ENCODE measurements around the gene CAPN2. TPM values are rescaled to one million over a fixed set of nuclear protein-coding genes. Genes with fewer than 3 reads are reported as not detected.

CAPN2 gene
- total RNA-seq, 1 donor from 2014 or later = 178 TPM

DNA sequence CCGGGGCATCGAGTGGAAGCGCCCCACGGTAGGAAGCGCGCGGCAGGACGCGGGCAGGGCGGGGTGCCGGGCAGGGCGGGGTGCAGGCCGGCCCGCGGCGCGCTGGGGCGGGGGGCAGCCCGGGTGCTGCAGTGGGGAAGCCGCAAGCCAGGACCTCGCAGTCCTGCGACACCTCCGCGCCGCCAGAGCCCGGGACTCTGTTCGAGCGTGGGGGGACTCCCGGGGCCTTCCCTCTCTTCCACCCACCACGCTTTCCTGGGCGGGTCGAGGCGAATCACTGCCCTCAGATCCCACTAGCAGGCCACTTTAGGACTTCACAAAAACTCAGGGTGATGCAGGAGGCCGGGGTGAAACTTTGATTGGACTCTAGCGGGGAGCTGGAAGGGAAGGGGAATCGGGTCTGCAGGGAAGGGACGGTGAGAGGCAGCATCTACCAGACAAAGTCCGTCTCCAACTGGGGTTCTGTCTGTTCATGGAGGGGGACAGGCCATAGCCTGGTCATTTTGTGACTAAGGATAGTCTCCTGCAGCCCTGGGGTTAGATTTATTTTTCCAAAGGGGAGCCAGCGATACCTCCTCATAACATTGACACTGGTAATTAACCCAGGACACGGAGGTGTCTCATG is 623 bp downstream of the CAPN2 start:
- TF ChIP-seq, protein P1, sequence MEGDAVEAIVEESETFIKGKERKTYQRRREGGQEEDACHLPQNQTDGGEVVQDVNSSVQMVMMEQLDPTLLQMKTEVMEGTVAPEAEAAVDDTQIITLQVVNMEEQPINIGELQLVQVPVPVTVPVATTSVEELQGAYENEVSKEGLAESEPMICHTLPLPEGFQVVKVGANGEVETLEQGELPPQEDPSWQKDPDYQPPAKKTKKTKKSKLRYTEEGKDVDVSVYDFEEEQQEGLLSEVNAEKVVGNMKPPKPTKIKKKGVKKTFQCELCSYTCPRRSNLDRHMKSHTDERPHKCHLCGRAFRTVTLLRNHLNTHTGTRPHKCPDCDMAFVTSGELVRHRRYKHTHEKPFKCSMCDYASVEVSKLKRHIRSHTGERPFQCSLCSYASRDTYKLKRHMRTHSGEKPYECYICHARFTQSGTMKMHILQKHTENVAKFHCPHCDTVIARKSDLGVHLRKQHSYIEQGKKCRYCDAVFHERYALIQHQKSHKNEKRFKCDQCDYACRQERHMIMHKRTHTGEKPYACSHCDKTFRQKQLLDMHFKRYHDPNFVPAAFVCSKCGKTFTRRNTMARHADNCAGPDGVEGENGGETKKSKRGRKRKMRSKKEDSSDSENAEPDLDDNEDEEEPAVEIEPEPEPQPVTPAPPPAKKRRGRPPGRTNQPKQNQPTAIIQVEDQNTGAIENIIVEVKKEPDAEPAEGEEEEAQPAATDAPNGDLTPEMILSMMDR (IDR thresholded peaks at IDR 0.05) = no peak
- peaks cover 6 to 8% of the 10 kb centered on the region in 2 donors for H3K36me3 ChIP-seq
- peaks cover 14 to 38% of the 10 kb centered on the region in 2 donors for H3K4me1 ChIP-seq
- H3K27me3 ChIP-seq = no peaks in the 10 kb centered on the region
- peak overlapping the region; percentile 74 to 96 for H3K4me3 ChIP-seq
- no peak for DNase-seq (ENCODE audit: low spot score in 2 of 2)
- intact Hi-C loops (cut with DNase I) = loop anchor here (1.0 to 10.0 kb wide), 4 partner anchors 36 to 722 kb away; partner anchors contain the start of genes DEGS1, TP53BP2 and WDR26
- no peaks in the 10 kb centered on the region for H3K9me3 ChIP-seq
- H3K27ac ChIP-seq = peak overlapping the region; percentile 89 to 95

DNA sequence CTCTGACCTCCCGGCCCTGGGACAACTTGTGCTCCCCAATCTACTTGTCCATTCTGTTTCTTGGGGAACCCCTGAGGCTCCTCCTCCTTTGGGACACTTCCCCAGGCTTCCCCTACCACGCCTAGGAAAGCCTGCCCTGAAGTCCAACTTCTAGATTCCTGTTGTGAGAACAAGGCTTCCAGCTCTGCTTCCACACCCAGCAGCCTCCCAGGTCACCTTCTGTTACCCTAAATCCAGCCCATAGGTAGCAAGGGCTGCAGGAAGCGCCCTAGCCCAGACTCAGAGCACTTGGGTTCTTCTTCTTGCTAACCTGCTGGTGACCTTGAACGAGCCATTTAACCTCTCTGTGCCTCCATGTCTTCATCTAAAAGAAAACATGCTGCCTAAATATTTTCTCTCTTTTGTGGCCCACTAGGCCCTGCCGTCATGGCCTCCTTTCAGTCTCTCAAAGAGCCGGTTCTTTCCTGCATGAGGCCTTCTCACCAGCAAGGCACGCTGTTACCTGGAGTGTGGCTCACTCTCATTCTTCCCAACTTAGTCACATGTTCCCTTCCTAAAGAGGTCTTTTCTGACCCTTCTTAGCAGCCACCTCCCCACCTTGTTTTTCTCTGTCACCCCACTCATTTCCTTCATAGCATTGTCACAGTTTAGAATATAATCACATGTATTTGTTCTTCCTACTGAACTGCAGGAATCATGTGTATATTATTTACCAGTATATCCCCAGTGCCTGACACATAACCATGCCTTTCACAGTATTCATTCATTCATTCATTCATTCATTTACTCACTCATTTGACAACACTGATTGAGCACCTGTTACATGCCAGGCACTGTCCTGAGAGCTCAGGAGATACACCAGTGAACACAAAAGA is 1.4 kb downstream of the CAPN2 start:
- TF ChIP-seq, protein P1 (IDR thresholded peaks at IDR 0.05) = no peak
- H3K4me3 ChIP-seq = peak overlapping the region; percentile 74 to 96
- peak overlapping the region; percentile 89 to 95 for H3K27ac ChIP-seq
- H3K9me3 ChIP-seq = no peaks in the 10 kb centered on the region
- H3K36me3 ChIP-seq = peaks cover 15 to 16% of the 10 kb centered on the region in 2 donors
- H3K27me3 ChIP-seq = no peaks in the 10 kb centered on the region
- intact Hi-C loops (cut with DNase I) = loop anchor here (5.0 to 10.0 kb wide), 3 partner anchors 134 to 721 kb away; partner anchors contain the start of genes DEGS1, TP53BP2 and WDR26
- no peak for DNase-seq (ENCODE audit: low spot score in 2 of 2)
- H3K4me1 ChIP-seq = peaks cover 14 to 36% of the 10 kb centered on the region in 2 donors

DNA sequence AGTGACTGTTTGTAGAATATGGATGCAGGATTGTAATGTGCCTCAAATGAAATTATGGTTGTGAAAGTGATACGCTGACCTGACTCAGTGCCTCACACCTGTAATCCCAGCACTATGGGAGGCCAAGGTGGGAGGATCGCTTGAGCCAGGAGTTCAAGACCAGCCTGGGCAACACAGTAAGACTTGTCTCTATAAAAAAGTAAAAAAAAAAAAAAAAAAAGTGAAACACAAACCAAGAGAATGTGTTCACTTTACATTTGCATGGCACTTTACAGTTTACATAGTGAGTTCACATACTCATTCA is 2.0 kb downstream of the CAPN2 start:
- intact Hi-C loops (cut with DNase I) = loop anchor here (5.0 to 10.0 kb wide), 3 partner anchors 133 to 720 kb away; partner anchors contain the start of genes DEGS1, TP53BP2 and WDR26
- peaks cover 14 to 34% of the 10 kb centered on the region in 2 donors for H3K4me1 ChIP-seq
- H3K27ac ChIP-seq = peak overlapping the region in 1 of 2 donors; percentile 89
- no peaks in the 10 kb centered on the region for H3K9me3 ChIP-seq
- no peaks in the 10 kb centered on the region for H3K27me3 ChIP-seq
- peak overlapping the region in 1 of 2 donors; percentile 74 for H3K4me3 ChIP-seq
- DNase-seq (ENCODE audit: low spot score in 2 of 2) = no peak
- TF ChIP-seq, protein P1 (IDR thresholded peaks at IDR 0.05) = no peak
- H3K36me3 ChIP-seq = peaks cover 19 to 21% of the 10 kb centered on the region in 2 donors

DNA sequence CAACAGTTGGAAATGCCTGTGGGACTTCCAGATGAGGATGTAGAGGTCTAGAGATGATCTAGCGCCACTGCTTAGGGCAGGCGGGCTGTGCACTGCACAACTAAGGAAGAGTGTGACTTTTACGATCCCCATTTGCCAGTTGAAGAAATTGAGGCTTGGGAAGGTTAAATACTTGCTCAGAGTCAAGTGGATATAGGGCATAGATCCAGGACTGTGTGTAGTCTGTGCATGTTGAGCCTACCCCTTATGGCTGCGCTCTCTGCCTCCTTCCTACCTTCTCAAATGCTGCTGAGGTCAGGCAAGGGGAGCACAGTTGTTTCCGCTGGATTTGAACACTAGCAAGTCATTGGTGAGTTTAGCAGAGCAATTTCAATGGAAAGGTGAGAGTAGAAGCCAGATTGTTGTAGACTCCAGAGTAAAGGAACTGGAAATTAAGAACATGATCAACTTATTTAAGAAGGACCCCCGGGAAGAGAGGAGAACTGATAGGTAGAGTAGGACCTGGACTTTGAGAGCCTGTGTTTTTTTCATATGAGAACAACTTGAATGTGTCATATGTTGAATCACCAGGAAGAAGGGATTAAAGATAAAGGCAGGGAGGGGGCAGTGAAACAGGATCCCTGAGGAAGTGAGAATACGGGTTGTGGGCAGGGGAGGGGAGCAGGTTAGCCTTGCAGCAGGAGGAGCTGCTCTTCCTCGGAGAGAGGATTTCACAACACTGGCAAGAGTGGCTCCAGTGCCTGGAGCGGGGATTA is 2.7 kb downstream of the CAPN2 start:
- TF ChIP-seq, protein P1 (IDR thresholded peaks at IDR 0.05) = no peak
- Histone ChIP-seq H3K4me3 (peak overlapping the region in 1 of 2 donors; percentile 74), H3K36me3 (peaks cover 26 to 27% of the 10 kb centered on the region in 2 donors), H3K27me3 (no peaks in the 10 kb centered on the region), H3K4me1 (peaks cover 14 to 34% of the 10 kb centered on the region in 2 donors), H3K9me3 (no peaks in the 10 kb centered on the region), H3K27ac (peak overlapping the region; percentile 20 to 62)
- intact Hi-C loops (cut with DNase I) = loop anchor here (5.0 to 10.0 kb wide), 3 partner anchors 132 to 720 kb away; partner anchors contain the start of genes DEGS1, TP53BP2 and WDR26
- no peak for DNase-seq (ENCODE audit: low spot score in 2 of 2)

DNA sequence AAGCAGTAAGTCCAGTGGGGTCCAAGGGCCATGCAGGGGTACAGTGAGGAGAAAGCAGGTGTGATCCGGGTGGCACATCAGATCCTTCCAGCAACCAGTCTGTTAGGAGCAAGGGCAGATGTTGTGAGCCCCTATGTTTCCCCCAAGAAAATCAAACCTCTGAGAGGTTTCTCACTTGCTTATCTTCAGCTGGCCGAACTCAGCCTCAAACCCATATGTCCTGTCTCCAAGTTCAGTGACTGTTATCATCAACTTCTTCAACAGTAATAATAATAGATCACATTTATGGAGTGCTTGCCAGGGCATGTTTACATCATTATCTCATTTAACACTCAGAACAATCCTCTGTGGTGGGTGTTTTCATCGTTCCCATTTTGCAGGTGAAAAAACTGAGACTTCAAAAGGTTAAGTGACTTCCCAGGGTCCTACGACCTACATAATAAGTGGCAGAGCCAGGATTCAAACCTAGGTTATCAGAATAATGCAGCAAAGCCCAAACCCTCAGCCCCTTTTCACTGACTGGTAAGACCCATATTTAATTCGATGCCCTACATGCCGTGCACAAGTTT is 3.3 kb downstream of the CAPN2 start:
- no peaks in the 10 kb centered on the region for H3K27me3 ChIP-seq
- intact Hi-C loops (cut with DNase I) = loop anchor here (10.0 kb wide), 2 partner anchors 469 to 719 kb away; partner anchors contain the start of genes DEGS1 and WDR26
- H3K36me3 ChIP-seq = peaks cover 32 to 34% of the 10 kb centered on the region in 2 donors
- H3K4me3 ChIP-seq = peak overlapping the region in 1 of 2 donors; percentile 74
- no peak for DNase-seq (ENCODE audit: low spot score in 2 of 2)
- H3K4me1 ChIP-seq = peaks cover 14 to 37% of the 10 kb centered on the region in 2 donors
- H3K27ac ChIP-seq = peak overlapping the region; percentile 20 to 62
- TF ChIP-seq, protein P1 (IDR thresholded peaks at IDR 0.05) = no peak
- H3K9me3 ChIP-seq = no peaks in the 10 kb centered on the region

Measured in ascending aorta (tissue), 2 donors.